Measurements from ENCODE around the gene WSB2. TPM values are rescaled to one million over a fixed set of nuclear protein-coding genes. Genes with fewer than 3 reads are reported as not detected.

WSB2 gene
- total and polyA plus RNA-seq, 2 experiments from 2014 or later = 51.5 to 86.2 TPM

DNA sequence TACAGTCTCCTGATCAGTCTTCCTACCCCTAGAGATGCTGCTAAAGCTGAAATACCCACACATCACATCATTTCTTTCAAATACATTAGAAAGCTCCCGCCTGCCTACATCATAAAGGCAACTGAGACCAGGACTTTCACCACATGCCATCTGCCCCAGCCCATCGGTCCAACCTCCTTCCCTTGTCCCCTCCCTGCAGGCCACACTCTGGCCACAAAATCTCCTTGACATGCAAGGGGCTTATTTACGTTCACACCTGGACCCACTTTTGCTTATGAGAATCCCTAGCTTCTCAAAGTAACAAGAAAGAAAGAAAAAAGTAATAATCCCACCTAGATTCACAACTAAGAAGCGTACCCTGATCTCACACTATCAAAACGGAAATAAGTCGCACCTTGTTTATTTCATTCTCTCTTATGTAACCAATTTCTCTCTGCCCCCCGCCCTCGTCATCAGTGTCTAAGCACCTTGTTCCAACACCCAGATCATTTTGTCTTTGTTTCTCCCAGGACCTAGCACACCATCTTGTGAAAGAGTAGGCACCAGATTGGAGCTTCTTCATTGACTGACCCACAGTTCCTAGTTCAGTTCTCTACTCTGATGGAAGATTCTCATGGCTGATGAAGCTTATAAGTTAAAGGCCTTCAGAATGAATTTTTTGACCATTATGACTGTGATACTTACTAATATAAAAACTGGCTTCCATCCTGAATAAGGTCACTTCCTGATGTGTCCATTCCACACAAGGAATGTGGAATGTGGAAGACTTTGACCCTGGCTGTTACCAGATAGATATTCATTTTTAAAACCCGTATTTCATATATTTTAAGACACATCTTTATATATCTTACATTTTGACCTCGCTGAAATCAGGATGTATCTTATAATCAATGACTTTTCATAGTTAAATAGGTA lies 7.7 kb downstream of the WSB2 start:
- no peaks in the 10 kb centered on the region for H3K9me3 ChIP-seq (ENCODE audit: low read depth)
- no peak for DNase-seq (ENCODE audit: low spot score)
- H3K27ac ChIP-seq = peak overlapping the region; percentile 94
- WGBS (ENCODE audit: low lambda C conversion rate, missing lambda C conversion rate) = 94% methylated on average over 10 of the region's 10 CpGs
- peak overlapping the region; percentile 50 for H3K4me2 ChIP-seq
- H3K27me3 ChIP-seq = no peaks in the 10 kb centered on the region
- H3K36me3 ChIP-seq (replicated peaks; ENCODE audit: insufficient read depth, low read depth) = no peaks in the 10 kb centered on the region
- H4K20me1 ChIP-seq (ENCODE audit: insufficient read depth, poor library complexity, severe bottlenecking) = no peaks in the 10 kb centered on the region
- H3K4me1 ChIP-seq (ENCODE audit: insufficient read depth) = peaks cover 29% of the 10 kb centered on the region
- H3K9me2 ChIP-seq (replicated peaks; ENCODE audit: insufficient read depth) = no peaks in the 10 kb centered on the region
- no peak overlapping the region for H3K4me3 ChIP-seq
- TF ChIP-seq EZH2phosphoT487 (IDR thresholded peaks at IDR 0.05; ENCODE audit: low read depth, severe bottlenecking, unreplicated experiment) (no peak), EZH2 (IDR thresholded peaks at IDR 0.05; ENCODE audit: borderline replicate concordance) (no peak)
- TF ChIP-seq, protein P1, sequence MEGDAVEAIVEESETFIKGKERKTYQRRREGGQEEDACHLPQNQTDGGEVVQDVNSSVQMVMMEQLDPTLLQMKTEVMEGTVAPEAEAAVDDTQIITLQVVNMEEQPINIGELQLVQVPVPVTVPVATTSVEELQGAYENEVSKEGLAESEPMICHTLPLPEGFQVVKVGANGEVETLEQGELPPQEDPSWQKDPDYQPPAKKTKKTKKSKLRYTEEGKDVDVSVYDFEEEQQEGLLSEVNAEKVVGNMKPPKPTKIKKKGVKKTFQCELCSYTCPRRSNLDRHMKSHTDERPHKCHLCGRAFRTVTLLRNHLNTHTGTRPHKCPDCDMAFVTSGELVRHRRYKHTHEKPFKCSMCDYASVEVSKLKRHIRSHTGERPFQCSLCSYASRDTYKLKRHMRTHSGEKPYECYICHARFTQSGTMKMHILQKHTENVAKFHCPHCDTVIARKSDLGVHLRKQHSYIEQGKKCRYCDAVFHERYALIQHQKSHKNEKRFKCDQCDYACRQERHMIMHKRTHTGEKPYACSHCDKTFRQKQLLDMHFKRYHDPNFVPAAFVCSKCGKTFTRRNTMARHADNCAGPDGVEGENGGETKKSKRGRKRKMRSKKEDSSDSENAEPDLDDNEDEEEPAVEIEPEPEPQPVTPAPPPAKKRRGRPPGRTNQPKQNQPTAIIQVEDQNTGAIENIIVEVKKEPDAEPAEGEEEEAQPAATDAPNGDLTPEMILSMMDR (IDR thresholded peaks at IDR 0.05; ENCODE audit: poor library complexity) = no peak
- peaks cover 81% of the 10 kb centered on the region for H3K79me2 ChIP-seq
- no peak overlapping the region for H2AFZ ChIP-seq

DNA sequence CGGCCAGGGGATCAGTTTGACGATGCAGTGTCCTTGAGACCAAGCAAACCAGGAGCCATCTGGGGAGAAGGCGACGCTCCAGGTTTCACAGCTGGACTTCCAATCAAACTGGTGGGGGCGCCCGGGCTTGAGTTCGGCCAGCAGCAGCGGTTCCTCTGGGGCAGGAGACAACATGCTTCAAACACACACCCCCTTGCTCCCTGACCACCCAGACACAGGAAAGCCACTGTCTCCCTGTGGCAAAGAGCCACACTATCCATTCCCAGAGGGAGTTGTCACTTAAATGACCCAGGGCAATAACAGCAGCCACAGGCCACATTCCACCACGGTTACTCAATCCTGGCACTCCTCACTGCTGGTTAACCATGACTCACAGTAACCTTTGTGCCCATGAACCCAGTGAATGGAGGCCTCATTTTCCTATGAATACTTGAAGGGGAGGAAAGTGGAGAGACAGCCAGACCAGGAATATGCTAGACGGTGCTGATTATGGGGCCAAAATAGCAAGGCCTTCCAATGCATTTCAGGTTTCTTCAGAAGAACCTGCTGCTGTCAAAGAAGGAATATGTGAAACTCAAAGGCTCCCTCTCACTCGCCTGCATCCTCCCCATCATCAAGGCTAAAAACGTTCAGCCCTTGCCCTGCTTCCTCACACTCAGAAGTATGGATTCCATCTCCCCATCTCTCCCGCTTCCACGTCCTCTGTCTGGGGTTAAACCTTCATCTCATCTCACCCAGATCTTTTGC lies 8.5 kb downstream of the WSB2 start:
- H3K4me3 ChIP-seq = no peak overlapping the region
- H3K9me2 ChIP-seq (replicated peaks; ENCODE audit: insufficient read depth) = no peaks in the 10 kb centered on the region
- peaks cover 29% of the 10 kb centered on the region for H3K4me1 ChIP-seq (ENCODE audit: insufficient read depth)
- DNase-seq (ENCODE audit: low spot score) = peak; percentile 89
- WGBS (ENCODE audit: low lambda C conversion rate, missing lambda C conversion rate) = 74% methylated on average over 14 of the region's 14 CpGs
- no peaks in the 10 kb centered on the region for H3K36me3 ChIP-seq (replicated peaks; ENCODE audit: insufficient read depth, low read depth)
- H3K27me3 ChIP-seq = no peaks in the 10 kb centered on the region
- H3K27ac ChIP-seq = peak overlapping the region; percentile 94
- no peaks in the 10 kb centered on the region for H3K9me3 ChIP-seq (ENCODE audit: low read depth)
- TF ChIP-seq EZH2 (IDR thresholded peaks at IDR 0.05; ENCODE audit: borderline replicate concordance) (no peak), EZH2phosphoT487 (IDR thresholded peaks at IDR 0.05; ENCODE audit: low read depth, severe bottlenecking, unreplicated experiment) (no peak)
- TF ChIP-seq, protein P1 (IDR thresholded peaks at IDR 0.05; ENCODE audit: poor library complexity) = no peak
- H3K4me2 ChIP-seq = peak overlapping the region; percentile 50
- no peaks in the 10 kb centered on the region for H4K20me1 ChIP-seq (ENCODE audit: insufficient read depth, poor library complexity, severe bottlenecking)
- no peak overlapping the region for H2AFZ ChIP-seq
- H3K79me2 ChIP-seq = peaks cover 81% of the 10 kb centered on the region

DNA sequence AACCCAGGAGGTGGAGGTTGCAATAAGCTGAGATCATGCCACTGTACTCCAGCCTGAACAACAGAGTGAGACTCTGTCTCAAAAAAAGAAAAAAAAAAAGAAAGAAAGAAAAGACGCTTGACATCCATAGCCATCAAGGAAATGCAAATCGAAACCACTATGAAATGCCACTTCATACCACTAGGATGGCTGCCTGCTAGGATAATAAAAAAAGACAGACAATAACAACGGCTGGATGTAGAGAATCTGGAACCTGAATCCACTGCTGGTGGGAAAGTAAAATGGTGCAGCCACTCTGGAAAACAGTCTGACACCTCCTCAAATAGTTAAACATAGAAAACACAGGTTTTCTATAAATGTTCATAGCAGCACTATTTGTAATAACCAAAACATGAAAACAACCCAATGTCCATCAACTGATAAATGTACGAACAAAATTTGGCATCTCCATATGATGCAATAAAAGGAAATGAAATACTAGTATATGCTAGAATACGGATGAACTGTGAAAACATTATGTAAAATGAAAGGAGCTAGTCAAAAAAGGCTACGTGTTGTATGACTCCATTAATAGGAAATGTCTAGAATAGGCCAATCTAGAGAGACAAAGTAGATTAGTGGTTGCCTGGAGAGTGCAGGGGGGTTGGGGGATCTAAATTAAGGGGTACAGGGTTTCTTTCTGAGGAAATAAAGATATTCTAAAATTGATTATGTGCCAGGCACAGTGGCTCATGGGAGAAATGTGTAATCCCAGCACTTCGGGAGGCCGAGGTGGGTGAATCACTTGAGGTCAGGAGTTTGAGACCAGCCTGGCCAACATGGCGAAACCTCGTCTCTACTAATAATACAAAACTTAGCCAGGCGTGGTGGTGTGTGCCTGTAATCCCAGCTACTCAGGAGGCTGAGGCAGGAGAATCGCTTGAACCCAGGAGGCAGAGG lies 9.7 kb downstream of the WSB2 start:
- Histone ChIP-seq H3K27me3 (no peaks in the 10 kb centered on the region), H3K4me3 (no peak overlapping the region), H3K9me2 (replicated peaks; ENCODE audit: insufficient read depth) (no peaks in the 10 kb centered on the region), H3K36me3 (replicated peaks; ENCODE audit: insufficient read depth, low read depth) (no peaks in the 10 kb centered on the region), H3K4me2 (peak overlapping the region; percentile 30), H3K27ac (peak overlapping the region; percentile 94), H3K4me1 (ENCODE audit: insufficient read depth) (peaks cover 28% of the 10 kb centered on the region), H3K9me3 (ENCODE audit: low read depth) (no peaks in the 10 kb centered on the region), H4K20me1 (ENCODE audit: insufficient read depth, poor library complexity, severe bottlenecking) (no peaks in the 10 kb centered on the region), H2AFZ (no peak overlapping the region), H3K79me2 (peaks cover 81% of the 10 kb centered on the region)
- 91% methylated on average over 12 of the region's 12 CpGs for WGBS (ENCODE audit: low lambda C conversion rate, missing lambda C conversion rate)
- DNase-seq (ENCODE audit: low spot score) = no peak
- TF ChIP-seq EZH2phosphoT487 (IDR thresholded peaks at IDR 0.05; ENCODE audit: low read depth, severe bottlenecking, unreplicated experiment) = no peak
- TF ChIP-seq, protein P1 (IDR thresholded peaks at IDR 0.05; ENCODE audit: poor library complexity) = no peak
- no peak for TF ChIP-seq EZH2 (IDR thresholded peaks at IDR 0.05; ENCODE audit: borderline replicate concordance)
